Loucy (cell line): ENCODE measurements around the gene FGA.

ENCODE experiments used
- H2AFZ ChIP-seq: fragments of 200-600 bp; sonication (generic); 2 replicates; pipeline ENCODE4 v1.6.0; 2016; ENCODE audit warnings: antibody characterized with exemption, mild to moderate bottlenecking, low read length, moderate library complexity
- H3F3A ChIP-seq: fragments of 200-600 bp; 2 replicates; pipeline ENCODE4 v1.6.0; 2016; ENCODE audit warnings: antibody characterized with exemption, low read depth, mild to moderate bottlenecking
- H3K27me3 ChIP-seq: fragments of 200-600 bp; sonication (generic); 2 replicates; pipeline ENCODE4 v1.6.1; 2014; ENCODE audit warnings: low read length, mild to moderate bottlenecking; ENCODE audit not compliant: insufficient read depth, poor library complexity, severe bottlenecking
- H3K36me3 ChIP-seq: fragments of 200-600 bp; sonication (generic); 2 replicates; pipeline ENCODE4 v1.6.1; 2016; ENCODE audit warnings: low read length; ENCODE audit not compliant: insufficient read depth
- H3K4me1 ChIP-seq: fragments of 200-600 bp; sonication (generic); 2 replicates; pipeline ENCODE4 v1.5.1; 2014; ENCODE audit warnings: low read length, mild to moderate bottlenecking; ENCODE audit not compliant: insufficient read depth, poor library complexity, severe bottlenecking
- H3K4me2 ChIP-seq: fragments of 200-600 bp; sonication (generic); 2 replicates; pipeline ENCODE4 v1.6.0; 2014; ENCODE audit warnings: antibody characterized with exemption, low read length, low read depth, mild to moderate bottlenecking; ENCODE audit not compliant: poor library complexity, severe bottlenecking
- H3K4me3 ChIP-seq: fragments of 200-600 bp; sonication (generic); 2 replicates; pipeline ENCODE4 v1.5.1; 2014; ENCODE audit warnings: low read length, mild to moderate bottlenecking, mixed read lengths; ENCODE audit not compliant: poor library complexity, severe bottlenecking
- H3K79me2 ChIP-seq: fragments of 200-600 bp; sonication (generic); 2 replicates; pipeline ENCODE4 v1.6.1; 2014; ENCODE audit warnings: low read length; ENCODE audit not compliant: insufficient read depth
- H3K9ac ChIP-seq: fragments of 200-600 bp; sonication (generic); 2 replicates; pipeline ENCODE4 v1.6.0; 2014; ENCODE audit warnings: mild to moderate bottlenecking, low read depth, low read length, moderate library complexity; ENCODE audit not compliant: poor library complexity, severe bottlenecking
- H3K9me2 ChIP-seq: fragments of 200-600 bp; sonication (generic); replicated peaks from 2 replicates; pipeline ENCODE4 v1.6.1; 2016; ENCODE audit warnings: low read depth, low read length, mixed read lengths
- H3K9me3 ChIP-seq: fragments of 200-600 bp; sonication (generic); 2 replicates; pipeline ENCODE4 v1.6.1; 2014; ENCODE audit warnings: mild to moderate bottlenecking, antibody characterized with exemption, low read length, low read depth; ENCODE audit not compliant: insufficient read depth
- H4K20me1 ChIP-seq: fragments of 200-600 bp; sonication (generic); 2 replicates; pipeline ENCODE4 v1.6.0; 2014; ENCODE audit warnings: antibody characterized with exemption, low read length, mild to moderate bottlenecking; ENCODE audit not compliant: insufficient read depth, poor library complexity, severe bottlenecking
- EZH2phosphoT487 ChIP-seq: fragments of 200-600 bp; IDR thresholded peaks from 2 replicates; pipeline ENCODE4 v1.6.1; 2018; ENCODE audit warnings: antibody characterized with exemption, mild to moderate bottlenecking, moderate library complexity, borderline replicate concordance
- TF ChIP-seq, protein P1 (sequence below): fragments of 200-600 bp; sonication (generic); conservative IDR thresholded peaks from 2 replicates; pipeline ENCODE4 v1.5.1; 2014; ENCODE audit warnings: mild to moderate bottlenecking, antibody characterized with exemption, low read length

Gene FGA

DNA sequence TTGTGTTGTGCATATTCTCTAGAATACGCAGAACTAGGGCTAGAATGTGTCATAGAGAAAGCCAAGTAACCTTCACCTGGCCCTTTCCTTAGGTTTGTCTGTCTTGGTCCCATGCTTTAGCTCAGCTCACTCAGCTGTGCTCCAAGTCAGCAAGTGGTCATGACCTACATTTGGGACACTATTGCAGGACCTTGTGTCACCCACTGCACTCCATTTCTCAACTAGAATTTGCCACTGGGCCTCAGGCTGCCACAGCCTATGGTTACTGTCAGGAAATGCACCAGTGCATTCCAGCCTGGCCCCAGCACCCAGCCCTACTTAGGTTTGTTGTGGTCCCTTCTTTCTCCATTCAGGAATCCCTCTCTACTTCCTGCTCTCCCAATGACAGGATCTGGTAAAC, 29.6 kb upstream of the FGA start:
- Histone ChIP-seq H3K9me3 (no peaks in the 10 kb centered on the region), H3F3A (no peaks in the 10 kb centered on the region), H3K4me2 (no peak overlapping the region), H3K9ac (no peak overlapping the region), H3K36me3 (no peaks in the 10 kb centered on the region), H3K9me2 (no peaks in the 10 kb centered on the region), H3K79me2 (no peaks in the 10 kb centered on the region), H4K20me1 (no peaks in the 10 kb centered on the region), H3K4me1 (no peaks in the 10 kb centered on the region), H3K4me3 (no peak overlapping the region), H3K27me3 (no peaks in the 10 kb centered on the region), H2AFZ (0 out of 2 replicates have a peak overlapping the region, but pooled peaks have one; percentile 29)
- TF ChIP-seq EZH2phosphoT487 = no peak
- TF ChIP-seq, protein P1, sequence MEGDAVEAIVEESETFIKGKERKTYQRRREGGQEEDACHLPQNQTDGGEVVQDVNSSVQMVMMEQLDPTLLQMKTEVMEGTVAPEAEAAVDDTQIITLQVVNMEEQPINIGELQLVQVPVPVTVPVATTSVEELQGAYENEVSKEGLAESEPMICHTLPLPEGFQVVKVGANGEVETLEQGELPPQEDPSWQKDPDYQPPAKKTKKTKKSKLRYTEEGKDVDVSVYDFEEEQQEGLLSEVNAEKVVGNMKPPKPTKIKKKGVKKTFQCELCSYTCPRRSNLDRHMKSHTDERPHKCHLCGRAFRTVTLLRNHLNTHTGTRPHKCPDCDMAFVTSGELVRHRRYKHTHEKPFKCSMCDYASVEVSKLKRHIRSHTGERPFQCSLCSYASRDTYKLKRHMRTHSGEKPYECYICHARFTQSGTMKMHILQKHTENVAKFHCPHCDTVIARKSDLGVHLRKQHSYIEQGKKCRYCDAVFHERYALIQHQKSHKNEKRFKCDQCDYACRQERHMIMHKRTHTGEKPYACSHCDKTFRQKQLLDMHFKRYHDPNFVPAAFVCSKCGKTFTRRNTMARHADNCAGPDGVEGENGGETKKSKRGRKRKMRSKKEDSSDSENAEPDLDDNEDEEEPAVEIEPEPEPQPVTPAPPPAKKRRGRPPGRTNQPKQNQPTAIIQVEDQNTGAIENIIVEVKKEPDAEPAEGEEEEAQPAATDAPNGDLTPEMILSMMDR = no peak

DNA sequence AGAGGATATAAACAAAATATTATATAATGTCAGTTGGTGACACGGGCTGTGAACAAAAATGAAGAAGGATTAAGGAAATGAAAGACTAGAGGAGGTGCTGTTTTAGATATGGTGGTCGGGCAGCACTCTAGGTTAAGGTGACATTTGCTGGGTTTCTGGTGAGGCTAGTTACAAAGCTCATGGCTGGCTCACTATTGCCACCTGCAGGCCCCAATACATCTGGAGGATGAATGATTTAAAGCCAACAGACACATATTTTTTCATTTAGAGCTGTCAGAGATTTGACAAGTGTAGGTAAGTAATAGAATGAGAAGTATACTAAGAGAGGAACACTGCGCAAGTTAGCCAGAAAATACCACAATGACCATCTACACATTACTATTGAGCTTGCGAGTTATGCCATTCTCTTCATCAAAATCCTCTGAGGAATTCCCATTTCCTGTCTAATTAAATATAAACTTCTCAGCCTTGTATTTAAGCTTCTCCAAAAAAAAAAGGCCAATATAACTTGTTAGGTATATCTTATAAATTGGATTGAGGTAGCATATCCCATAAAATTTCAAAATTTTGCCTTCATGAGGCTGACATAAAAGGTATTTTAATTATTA, 28.3 kb upstream of the FGA start:
- H3K4me3 ChIP-seq = no peak overlapping the region
- H3F3A ChIP-seq = no peaks in the 10 kb centered on the region
- no peak overlapping the region for H3K9ac ChIP-seq
- H3K27me3 ChIP-seq = peaks cover 5% of the 10 kb centered on the region
- no peak overlapping the region for H3K4me2 ChIP-seq
- H2AFZ ChIP-seq = 0 out of 2 replicates have a peak overlapping the region, but pooled peaks have one; percentile 38
- H3K9me3 ChIP-seq = no peaks in the 10 kb centered on the region
- no peaks in the 10 kb centered on the region for H3K4me1 ChIP-seq
- H4K20me1 ChIP-seq = no peaks in the 10 kb centered on the region
- H3K9me2 ChIP-seq = no peaks in the 10 kb centered on the region
- no peak for TF ChIP-seq EZH2phosphoT487
- TF ChIP-seq, protein P1 = peak; percentile 84
- H3K79me2 ChIP-seq = no peaks in the 10 kb centered on the region
- no peaks in the 10 kb centered on the region for H3K36me3 ChIP-seq

DNA sequence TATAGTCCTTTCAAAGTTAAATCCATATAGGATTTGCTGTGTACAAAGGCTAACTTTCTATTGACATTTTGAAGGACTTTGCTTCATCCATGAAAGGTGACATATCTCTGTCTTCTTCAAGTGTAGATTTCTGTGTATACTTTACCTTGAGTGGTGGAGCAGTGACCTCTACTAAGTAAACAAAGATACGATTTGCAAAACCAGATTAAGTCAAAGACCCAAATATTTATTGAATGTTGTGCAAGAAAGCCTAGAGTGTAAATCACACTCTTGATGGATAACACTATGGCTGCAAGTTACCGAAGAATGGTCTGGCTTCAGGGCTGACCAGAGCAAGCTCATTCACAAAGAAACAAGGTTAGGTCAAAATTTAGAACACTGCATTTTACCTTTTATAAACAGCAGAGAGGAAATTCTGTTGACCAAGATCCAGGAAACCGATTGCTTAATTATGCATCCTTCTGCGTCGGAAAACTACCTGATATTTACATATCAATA, 27.3 kb upstream of the FGA start:
- Histone ChIP-seq H3K27me3 (peaks cover 5% of the 10 kb centered on the region), H3K4me3 (no peak overlapping the region), H3K79me2 (no peaks in the 10 kb centered on the region), H2AFZ (no peak overlapping the region; the same call in 1 of the 2 replicates), H4K20me1 (no peaks in the 10 kb centered on the region), H3K36me3 (no peaks in the 10 kb centered on the region), H3K9ac (no peak overlapping the region), H3K9me2 (no peaks in the 10 kb centered on the region), H3F3A (no peaks in the 10 kb centered on the region), H3K9me3 (no peaks in the 10 kb centered on the region), H3K4me2 (no peak overlapping the region), H3K4me1 (no peaks in the 10 kb centered on the region)
- no peak for TF ChIP-seq EZH2phosphoT487
- TF ChIP-seq, protein P1 = no peak
